ENCODE measurements around the gene CAPN7. TPM values are rescaled to one million over a fixed set of nuclear protein-coding genes. Genes with fewer than 3 reads are reported as not detected.

Gene CAPN7
- 37.0 and 39.4 TPM in 2 replicates for total RNA-seq

GRCh38 chr3:15205934-15206661, at the start of gene CAPN7:
TSS of gene CAPN7 (plus strand) at chr3:15206246. CDS start at chr3:15206496, 250 bp downstream.

Other genes with a start within 250 kb of the CAPN7 start
- gene MRPS25, start 140.9 kb upstream of the CAPN7 start, total RNA-seq: 10.4 and 11.0 TPM in 2 replicates
- 23.9 and 25.9 TPM in 2 replicates for gene RBSN, start 107.1 kb upstream of the CAPN7 start, total RNA-seq
- 11.4 and 12.2 TPM in 2 replicates for gene SH3BP5, start 126.3 kb downstream of the CAPN7 start, total RNA-seq
- 27.2 and 29.3 TPM in 2 replicates for gene METTL6, start 221.3 kb downstream of the CAPN7 start, total RNA-seq
- gene EAF1, start 221.4 kb downstream of the CAPN7 start, total RNA-seq: 22.6 and 23.3 TPM in 2 replicates